SH-SY5Y (cell line): Measurements from ENCODE around the gene MYCL.

ENCODE experiments used
- GATA2 ChIP-seq: IDR thresholded peaks from 2 replicates; pipeline ENCODE4 v1.6.1; 2011; ENCODE audit warnings: mild to moderate bottlenecking, low read depth, low read length
- GATA3 ChIP-seq: IDR thresholded peaks from 2 replicates; pipeline ENCODE4 v1.6.1; 2011; ENCODE audit warnings: low read depth, mild to moderate bottlenecking, low read length, moderate library complexity

- TF ChIP-seq GATA2 = no peak
- no peak for TF ChIP-seq GATA3
Observed at GRCh38 chr1:39852214-39852791, 49.4 kb downstream of the MYCL start.
